HG03045 (cell line): Measurements from ENCODE around the gene PHAF1.

ENCODE experiments used
- ATAC-seq: cut with Tn5 transposase; IDR thresholded peaks from one replicate; pipeline ENCODE4 v1.9.1; 2021; ENCODE audit warnings: mild to moderate bottlenecking, moderate library complexity; ENCODE audit not compliant: unreplicated experiment

Gene PHAF1

DNA sequence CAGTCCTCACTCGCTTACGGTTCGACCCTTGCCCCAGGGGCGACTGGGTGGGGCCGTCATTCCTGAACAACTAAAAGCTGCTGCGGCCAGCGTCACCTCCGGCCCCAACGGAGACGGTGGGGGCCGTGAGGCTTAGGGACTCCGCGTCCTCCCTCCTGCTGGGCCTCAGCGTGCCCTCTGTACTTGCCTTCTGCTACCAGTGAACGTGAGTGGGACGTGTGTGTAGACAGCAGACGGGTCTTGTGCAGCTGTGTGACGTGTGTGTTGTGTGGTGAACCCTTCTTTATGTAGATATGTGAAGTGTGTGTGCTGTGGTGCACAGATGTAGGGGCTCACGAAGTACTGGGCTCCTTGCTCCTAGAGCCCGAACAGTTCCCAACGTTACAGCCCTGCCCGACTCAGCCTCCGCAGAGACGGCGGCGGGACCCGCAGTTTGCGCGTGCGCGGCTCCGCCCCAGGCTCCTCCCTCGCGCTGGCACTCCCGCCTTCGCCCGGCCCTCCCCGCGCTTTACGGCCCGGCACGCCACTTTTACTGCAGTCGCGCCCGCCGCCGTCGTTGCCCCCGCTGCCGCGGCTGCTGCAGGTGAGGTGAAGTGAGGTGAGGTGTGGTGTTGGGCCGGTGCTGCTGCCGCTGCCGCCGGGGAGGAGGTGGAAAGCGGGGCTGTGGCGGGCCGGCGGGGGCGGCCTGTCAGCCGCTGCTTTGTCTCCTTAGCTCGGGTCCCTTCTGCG, at the start of gene PHAF1:
Gene PHAF1, plus strand, starts transcription at position 535 of the 729 bp plus-strand sequence. CDS start 235 bp downstream, outside the sequence.
- ATAC-seq = peak; percentile 75

DNA sequence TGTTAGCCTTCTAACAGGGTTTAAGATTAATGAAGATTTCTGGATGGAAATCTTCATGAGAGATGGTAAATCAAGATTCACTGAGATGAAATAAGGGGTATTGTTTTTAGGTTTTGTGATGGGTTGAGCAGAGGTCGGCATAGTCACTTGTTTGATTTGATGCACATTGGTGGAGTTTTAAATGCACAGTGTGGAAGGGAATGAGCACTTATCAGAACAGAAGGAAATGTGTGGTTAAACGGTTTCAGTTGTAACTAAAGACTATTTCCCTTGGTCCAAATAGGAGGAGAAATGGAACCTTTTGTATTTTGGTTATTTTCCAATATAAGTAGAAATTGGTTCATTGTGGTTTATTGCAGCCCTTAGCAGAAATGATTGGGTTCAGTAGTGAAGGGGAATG, 46.7 kb upstream of the PHAF1 start:
- no peak for ATAC-seq

DNA sequence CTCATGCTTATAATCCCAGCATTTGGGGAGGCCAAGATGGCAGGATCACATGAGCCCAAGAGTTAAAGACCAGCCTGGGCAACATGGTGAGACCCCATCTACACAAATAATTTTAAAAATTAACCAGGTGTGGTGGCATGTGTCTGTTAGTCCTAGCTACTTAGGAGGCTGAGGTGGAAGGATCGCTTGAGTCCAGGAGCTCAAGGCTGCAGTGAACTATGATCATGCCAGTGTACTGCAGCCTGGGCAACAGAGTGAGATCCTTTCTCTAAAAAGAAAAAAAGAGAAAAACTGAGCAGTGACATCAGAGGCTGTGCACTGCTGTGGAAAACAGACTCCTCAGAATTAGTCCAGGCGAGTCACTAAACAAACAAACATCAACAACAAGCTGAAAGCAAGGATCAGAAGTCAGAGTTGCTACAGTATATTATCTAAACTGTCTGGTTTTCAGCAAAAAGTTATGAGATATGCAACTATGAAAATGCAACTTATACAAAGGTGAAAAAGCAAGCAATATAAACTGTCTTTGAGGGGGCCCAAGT, 41.5 kb upstream of the PHAF1 start:
- ATAC-seq = no peak

DNA sequence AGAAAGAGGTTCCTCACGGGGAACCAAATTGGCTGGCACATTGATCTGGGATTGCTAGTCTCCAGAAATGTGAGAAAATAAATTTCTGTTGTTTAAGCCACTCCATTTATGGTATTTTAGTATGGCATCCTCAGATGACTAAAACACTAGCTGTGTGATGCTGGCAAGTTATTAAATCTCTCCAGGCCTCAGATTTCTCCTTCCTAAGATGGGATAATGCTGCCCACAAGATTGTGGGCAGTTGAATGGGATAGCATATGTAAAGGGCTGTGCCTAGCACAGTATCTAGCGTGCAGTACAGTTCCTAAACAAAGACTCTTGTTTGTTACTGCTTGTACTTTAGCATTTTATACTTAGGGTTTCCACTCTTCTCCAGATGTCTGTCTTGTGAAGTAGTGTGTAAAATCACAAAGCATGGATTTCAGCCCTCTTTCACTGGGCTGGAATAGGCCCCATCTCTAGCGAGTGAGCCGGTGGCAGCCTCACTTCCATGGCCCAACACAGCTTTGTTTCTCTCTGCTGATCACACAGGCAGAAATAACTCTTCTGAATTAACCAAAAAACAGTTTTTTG, 38.2 kb upstream of the PHAF1 start:
- no peak for ATAC-seq

DNA sequence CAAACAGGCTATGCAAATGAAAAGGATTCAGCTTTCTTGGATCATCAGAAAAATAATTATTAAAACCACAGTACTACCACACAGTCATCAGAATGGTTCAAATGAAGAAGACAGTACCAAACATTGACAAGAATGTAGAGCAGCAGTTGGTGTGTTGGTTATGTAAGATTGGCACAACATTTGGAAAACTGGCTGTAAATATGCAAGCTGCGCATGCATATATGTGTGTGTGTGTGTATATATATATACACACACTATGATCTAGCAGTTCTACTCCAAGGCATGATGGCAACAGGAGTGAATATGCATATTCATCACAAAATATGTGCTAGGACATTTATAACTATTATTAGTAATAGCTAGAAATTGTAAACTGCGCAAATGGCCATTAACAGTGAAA, 34.4 kb upstream of the PHAF1 start:
- ATAC-seq = no peak

DNA sequence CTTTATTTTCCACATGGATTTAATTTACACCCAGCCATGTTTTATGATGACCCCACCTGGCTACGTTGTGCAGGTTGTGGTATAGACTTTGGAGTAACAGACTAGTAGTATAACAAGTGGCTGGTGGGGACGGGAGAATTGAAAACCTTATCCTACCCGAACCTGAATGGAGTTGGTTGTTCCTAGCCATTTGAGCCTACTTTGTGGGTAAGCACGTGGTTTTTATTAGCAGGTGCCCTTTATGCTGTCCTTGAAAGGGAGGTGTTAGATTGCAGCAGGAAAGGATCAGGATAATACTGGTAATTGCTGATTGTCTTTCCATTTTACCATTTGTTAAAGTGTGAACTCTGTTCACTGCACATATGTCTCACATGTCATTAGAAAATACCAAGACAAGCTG, 31.9 kb upstream of the PHAF1 start:
- ATAC-seq = no peak

DNA sequence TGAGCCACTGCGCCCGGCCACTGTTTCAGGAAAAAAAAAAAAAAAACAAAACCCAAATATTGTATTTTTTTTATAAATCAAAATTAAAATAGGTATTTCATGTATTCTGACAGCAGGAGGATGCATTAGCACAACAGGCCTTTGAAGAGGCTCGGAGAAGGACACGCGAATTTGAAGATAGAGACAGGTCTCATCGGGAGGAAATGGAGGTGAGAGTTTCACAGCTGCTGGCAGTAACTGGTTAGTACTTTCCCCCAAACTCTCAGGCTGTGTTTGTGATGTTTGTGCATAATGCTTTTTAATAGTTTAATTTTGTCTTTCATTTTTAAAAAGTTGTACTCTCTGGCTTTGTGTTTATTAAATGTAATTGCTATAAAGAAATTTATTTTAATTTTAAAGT, 27.6 kb upstream of the PHAF1 start:
- no peak for ATAC-seq

DNA sequence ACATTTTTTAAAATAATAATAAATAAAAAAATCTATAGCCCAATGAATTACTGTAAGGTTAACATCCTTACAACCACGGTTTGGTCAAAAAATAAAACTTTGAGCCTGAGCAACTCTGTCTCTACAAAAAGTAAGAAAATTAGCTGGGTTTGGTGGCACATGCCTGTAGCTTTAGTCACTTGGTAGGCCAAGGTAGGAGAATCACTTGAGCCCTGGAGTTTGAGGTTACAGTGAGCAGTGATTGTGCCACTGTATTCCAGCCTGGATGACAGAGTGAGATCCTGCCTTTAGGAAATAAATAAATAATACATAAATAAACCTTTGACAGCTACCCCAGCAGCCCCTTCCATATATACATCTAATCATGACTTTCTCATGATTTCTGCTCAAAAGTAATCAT, 26.9 kb upstream of the PHAF1 start:
- no peak for ATAC-seq

DNA sequence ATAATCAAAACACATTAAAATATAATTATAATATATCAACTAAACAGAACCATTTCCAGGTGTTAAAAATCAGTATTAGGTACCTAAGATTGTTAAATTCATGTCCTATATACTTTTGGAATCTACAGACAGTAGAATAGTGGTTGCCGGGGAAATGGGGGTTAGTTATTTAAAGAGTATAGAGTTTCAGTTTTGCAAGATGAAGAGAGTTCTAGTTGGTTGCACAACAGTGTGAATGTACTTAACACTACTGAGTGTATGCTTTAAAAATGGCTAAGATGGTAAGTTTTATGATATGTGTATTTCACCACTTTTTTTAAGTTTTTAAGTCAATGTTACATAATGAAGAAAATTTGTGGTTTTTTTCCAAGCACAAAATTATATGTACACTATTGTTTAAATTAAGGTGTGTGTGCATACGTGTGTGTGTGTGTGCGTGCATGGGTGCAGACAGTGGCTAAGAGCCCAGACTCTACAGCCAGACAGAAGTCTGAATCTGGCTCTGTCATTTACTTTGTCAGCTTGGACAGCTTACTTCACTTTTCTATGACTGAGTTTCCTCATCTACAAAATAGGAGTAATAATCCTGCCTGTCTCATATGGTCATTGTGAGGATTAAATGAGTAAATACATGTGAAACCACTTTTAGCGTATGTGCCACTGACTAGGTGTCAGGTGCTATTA, 25.3 kb upstream of the PHAF1 start:
- no peak for ATAC-seq

DNA sequence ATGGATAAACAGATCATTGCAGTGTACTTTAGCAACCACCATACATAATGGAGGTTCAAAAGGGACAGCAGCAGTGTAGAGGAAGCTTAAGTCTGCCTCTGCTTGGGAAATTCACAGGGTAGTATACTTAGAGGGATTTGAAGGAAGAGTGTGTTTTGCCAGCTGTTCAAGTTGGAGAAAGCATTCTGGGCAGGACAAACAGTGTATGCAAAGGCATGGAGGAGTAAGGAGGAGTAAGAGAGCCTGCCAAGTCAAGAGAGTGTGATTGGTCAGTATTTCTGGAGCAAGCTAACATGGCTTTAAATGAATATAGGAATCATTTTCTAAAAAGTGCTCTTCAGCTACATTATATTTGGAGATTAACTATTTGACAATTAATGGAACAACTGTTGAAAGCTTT, 22.9 kb upstream of the PHAF1 start:
- no peak for ATAC-seq

DNA sequence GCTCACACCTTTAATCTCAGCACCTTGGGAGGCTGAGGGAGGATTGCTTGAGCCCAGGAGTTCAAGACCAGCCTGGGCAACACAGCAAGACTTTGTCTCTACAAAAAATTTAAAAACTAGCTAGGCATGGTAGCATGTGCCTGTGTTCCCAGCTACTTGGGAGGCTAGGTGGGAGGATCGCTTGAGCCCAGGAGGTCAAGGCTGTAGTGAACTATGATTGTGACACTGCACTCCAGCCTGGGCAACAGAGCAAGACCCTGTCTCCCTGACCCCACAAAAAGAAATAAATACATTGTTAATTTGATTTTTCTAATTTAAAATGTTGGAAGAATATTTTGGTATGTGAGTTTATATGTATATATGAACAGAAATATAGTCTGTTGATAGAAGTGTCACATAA, 22.4 kb upstream of the PHAF1 start:
- ATAC-seq = no peak

DNA sequence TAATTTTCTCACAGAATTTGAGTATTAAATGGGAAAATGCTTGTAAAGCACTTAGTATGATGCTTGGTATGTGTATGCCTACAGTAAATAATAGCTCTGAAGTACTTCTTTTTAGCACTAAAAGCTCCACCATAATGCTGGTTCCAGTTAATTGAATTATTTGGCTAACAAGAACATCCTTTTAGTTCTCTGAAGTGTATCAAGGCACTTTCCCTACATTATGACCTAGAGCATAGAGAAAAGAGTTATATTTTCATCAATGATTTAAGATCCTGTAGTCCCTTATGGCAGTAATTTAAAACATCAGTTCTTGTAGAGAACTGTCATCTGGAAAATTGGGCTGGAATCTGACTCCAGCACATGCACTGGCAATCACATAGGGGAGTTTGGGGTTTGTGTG, 21.9 kb upstream of the PHAF1 start:
- ATAC-seq = no peak

DNA sequence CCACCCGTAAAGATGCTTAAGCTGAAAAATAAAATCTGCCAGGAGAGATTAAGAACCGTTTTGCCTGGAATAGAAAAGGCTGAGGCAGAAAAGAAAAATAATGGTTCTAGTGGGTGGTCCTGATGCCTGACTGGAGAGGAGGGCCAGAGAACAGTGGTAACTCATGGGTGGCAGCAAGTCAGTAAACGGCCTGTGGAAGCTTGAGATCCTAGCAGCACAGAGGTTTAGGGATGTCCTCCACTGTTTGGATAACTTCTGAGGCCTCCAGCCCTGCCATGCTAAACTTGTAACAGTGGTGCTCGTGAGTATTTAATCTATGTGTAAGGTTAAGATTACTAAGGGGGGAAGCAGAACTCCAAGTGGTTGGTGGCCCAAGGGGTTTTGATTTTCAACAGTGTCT, 21.2 kb upstream of the PHAF1 start:
- ATAC-seq = no peak

DNA sequence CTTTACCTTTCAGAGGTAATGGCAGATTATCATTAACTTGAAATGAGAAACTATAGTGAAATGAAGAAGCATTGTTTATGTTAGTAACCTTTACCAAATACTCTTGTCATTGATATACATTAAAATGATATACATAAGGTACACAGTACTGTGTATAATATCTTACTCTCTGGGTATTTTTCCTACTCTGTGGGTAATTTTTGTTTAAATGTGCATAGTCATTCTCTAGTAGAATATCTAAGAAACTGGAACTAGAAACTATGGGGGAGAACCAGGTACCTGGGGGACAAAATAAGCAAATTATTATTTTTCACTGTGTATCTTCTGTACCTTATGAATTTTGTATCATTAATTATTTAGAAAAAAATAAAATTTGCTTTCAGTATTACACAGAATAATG, 20.6 kb upstream of the PHAF1 start:
- no peak for ATAC-seq

DNA sequence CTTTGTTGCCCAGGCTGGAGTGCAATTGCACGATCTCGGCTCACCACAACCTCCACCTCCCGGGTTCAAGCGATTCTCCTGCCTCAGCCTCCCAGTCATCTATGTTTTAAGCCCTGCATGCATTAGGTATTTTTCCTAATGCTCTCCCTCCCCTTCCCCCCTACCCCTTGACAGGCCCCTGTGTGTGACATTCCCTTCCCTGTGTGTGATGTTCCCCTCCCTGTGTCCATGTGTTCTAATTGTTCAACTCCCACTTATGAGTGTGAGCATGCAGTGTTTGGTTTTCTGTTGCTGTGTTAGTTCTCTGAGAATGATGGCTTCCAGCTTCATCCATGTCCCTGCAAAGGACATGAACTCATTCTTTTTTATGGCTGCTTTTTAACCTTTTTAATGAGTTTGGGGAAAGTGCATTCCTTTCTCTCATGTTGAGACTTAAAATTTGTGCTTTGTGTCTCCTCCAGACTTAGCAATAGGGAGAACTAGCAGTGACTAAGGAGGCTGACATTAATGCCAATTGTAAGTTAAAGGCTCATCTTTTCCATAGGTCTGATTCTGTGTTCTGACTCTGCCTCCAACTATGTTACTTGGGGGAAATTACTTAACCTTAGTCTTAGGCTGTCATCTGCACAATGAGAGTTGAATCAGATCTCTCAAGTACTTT, 17.7 kb upstream of the PHAF1 start:
- ATAC-seq = no peak

DNA sequence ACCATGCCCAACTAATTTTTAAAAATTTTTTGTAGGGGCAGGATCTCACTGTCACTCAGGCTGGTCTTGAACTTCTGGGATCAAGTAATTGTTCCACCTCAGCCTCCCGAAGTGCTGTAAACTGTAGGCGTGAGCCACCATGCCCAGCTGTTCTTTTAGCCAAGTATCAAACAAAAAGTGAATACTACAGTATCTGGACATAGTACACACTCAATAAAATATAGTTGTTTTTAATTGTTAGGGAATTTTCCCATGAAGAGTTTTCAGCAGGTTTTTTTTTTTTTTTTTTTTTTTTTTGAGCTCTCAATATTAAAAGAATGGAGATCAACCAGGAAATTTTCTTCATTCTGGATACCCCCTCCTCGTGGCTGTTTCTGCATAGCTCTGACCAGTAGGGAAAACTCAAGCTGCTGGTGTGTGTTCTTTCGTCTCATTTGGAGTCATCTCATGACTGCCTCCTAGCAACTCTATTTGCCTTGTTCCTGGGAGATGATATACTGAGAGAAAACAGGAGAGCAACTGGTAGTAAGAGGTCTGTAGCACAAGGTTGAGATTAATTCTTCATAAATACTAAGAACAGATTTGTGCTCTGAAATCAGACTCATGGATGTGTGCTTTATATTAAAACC, 16.5 kb upstream of the PHAF1 start:
- ATAC-seq = no peak

DNA sequence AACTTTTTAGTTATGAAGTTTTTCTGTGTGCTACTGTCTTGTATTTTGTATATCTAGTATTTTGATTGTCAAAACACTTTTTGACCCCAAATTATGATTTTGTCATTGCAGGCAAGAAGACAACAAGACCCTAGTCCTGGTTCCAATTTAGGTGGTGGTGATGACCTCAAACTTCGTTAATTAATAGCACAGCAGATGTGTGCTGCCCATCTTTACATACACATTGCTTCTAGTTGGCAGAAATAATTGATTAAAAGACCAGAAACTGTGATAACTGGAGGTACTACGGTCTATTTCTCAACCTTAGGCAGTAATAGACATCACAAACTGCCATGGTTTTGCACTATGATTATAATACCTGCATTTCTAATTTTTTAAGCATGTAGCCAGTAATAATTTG, 11.1 kb upstream of the PHAF1 start:
- ATAC-seq = no peak

DNA sequence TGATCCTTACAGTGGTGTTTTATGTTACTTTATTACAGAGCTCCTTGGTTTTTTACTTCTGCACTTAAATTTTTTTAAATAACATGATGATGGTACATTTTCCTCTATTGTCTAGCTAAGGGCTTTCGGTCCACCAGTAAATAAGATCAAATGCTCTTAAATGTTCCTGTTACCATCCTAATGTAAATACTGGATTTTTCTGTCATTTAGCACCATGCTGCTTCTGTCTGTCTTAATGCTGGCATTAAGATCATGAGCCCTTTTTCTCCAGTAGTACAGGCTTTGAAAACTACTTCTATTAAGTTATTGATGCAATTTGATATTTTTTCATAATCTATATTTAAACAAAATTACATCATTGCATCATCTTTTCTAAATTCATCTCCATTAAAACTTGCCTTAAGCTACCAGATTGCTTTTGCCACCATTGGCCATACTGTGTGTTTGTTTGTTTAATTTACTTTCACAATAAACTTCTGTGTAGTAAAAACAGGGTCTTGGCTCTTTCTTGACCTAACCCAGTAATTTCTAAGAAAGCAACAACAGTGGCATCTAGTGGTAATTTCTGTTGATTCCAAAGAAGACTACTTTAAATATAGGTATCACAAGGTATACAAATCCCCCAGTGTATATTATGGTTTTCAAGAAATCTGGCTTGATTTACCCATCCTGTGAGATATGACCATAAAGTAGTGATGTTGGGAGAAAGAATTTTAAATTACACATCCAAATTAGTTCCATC, 9.0 kb upstream of the PHAF1 start:
- no peak for ATAC-seq

DNA sequence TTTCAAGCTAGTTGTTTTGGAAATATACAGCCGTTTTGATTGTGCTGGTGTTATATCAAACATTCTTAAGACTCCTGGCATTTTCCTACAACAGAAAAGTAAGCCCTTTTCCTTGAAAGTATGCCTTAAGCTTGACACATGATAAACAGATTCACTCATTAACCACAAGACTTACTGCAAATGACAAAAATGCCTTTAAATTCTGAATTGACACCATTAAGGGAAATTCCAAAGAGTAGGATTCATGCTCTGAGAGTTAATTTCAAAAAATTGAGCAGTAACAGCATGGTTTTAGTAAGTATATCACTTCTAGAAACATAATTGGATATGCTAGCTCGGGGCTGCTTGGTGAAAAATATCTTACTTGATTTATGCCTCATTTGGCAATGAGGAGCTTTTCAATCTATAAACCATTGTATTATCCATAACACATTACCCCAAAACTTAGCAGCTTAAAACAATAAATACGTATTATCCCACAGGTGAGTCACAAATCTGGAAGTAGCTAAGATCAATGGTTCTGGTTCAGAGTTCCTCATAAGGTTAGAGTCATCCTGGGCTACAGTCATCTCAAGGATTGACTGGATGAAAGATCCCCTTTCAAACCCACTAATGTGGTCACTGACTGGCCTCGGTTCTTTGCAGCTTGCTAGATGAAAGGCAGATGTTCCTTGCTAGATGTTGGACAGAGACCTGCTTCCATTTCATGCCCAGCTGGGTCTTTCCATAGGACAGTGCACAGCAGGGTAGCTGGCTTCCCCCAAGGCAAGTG, 8.2 kb upstream of the PHAF1 start:
- no peak for ATAC-seq

DNA sequence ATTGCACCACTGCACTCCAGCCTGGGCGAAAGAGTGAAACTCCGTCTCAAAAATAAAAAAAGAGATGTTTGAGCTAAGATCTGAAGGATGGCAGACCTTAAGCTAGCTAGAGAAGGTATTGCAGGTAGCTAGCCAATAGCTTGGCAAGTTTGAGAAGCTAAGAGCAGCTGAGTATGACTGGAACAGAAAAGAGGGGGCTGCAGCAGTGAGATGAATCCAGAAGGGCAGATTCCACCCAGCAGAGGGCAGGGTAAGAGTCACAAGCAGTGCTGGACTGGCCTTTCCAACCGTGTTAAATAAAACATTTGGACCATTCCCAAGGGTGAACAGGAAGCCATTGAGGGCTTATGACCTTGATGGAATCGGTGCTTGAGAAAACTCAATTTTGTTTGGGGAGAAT, 5.7 kb upstream of the PHAF1 start:
- ATAC-seq = no peak
